Daoy (cell line): ENCODE data around the gene KRTAP10-5. TPM values are rescaled to one million over a fixed set of nuclear protein-coding genes. Genes with fewer than 3 reads are reported as not detected.
"Not testable (repeated sequence)": the region's sequence is repeated elsewhere in the genome, so short reads cannot be mapped to it uniquely, and the experiment has no call there.

Experiments used
- DNase-seq: peaks from one replicate; pipeline ENCODE4 v3.0.0-alpha.2; 2015; ENCODE audit warnings: low read depth
- total RNA-seq: library from RNA; depleted of rRNA; stranded (reverse); fragments of >200 nt; shearing (Covaris generic); gene quantifications from 2 replicates; pipeline ENCODE4 v1.2.3, GENCODE V29; 2014

Gene KRTAP10-5
- total RNA-seq, 1 experiment from 2014 or later = not detected

GRCh38 chr21:44590897-44591800 is 10.7 kb upstream of the KRTAP10-5 start:
- not testable (repeated sequence) for DNase-seq

GRCh38 chr21:44590311-44590721 is 9.9 kb upstream of the KRTAP10-5 start:
- no peak for DNase-seq

GRCh38 chr21:44589586-44590305 is 9.3 kb upstream of the KRTAP10-5 start:
- no peak for DNase-seq

- DNase-seq = no peak
These were observed 8.7 kb upstream of the KRTAP10-5 start for GRCh38 chr21:44589094-44589493.

- DNase-seq = no peak
These were observed 5.5 kb upstream of the KRTAP10-5 start for GRCh38 chr21:44585892-44586291.

GRCh38 chr21:44583800-44584147 is 3.4 kb upstream of the KRTAP10-5 start:
- DNase-seq = no peak

GRCh38 chr21:44583089-44583799 is 2.8 kb upstream of the KRTAP10-5 start:
- DNase-seq = no peak

GRCh38 chr21:44582055-44582454 is 1.7 kb upstream of the KRTAP10-5 start:
- no peak for DNase-seq

- no peak for DNase-seq
These were observed 754 bp upstream of the KRTAP10-5 start for GRCh38 chr21:44581158-44581557.

- no peak for DNase-seq
These were observed 615 bp downstream of the KRTAP10-5 start for GRCh38 chr21:44579833-44580144.

- DNase-seq = no peak
These were observed 1.2 kb downstream of the KRTAP10-5 start for GRCh38 chr21:44579056-44579832.

GRCh38 chr21:44578371-44579055 is 1.9 kb downstream of the KRTAP10-5 start:
- no peak for DNase-seq

GRCh38 chr21:44576025-44576420 is 4.4 kb downstream of the KRTAP10-5 start:
- DNase-seq = no peak

GRCh38 chr21:44575307-44576024 is 4.9 kb downstream of the KRTAP10-5 start:
- no peak for DNase-seq

GRCh38 chr21:44574457-44575306 is 5.7 kb downstream of the KRTAP10-5 start:
- DNase-seq = peak; percentile 34

- DNase-seq = not testable (repeated sequence)
These were observed 6.6 kb downstream of the KRTAP10-5 start, which contains the start of gene KRTAP10-4 for GRCh38 chr21:44573630-44574456. TSS of gene KRTAP10-4 (plus strand) at chr21:44573729. CDS start at chr21:44573759, 30 bp downstream.

GRCh38 chr21:44572959-44573583 is 7.3 kb downstream of the KRTAP10-5 start:
- peak; percentile 73 for DNase-seq
